Natural killer cell (primary cell): ENCODE measurements around the gene KCTD3. TPM values are rescaled to one million over a fixed set of nuclear protein-coding genes. Genes with fewer than 3 reads are reported as not detected.

Experiments used
- ATAC-seq, 3 donors: fragments of 150-1000 bp in 2 of 3; fragments of 200-7000 bp in 1 of 3; cut with Tn5 transposase; 1 replicate in 1 of 3; 2 replicates in 2 of 3; pipeline ENCODE4 v1.10.0; 2021; ENCODE audit warnings: mild to moderate bottlenecking in 2 of 3, moderate library complexity in 2 of 3
- DNase-seq, 2 donors: peaks; one replicate each; pipeline versions ENCODE4 v3.0.0 to v3.0.0-alpha.2; 2013 to 2021; ENCODE audit warnings: mixed read lengths in 1 of 2
- H3K27ac ChIP-seq: one replicate; pipeline ENCODE4 v1.5.1; 2013; ENCODE audit warnings: mild to moderate bottlenecking, low read length
- H3K27me3 ChIP-seq: one replicate; pipeline ENCODE4 v1.6.1; 2013; ENCODE audit warnings: low read length; ENCODE audit not compliant: control insufficient read depth, insufficient read depth
- H3K36me3 ChIP-seq: one replicate; pipeline ENCODE4 v1.6.1; 2013; ENCODE audit warnings: low read length; ENCODE audit not compliant: control insufficient read depth, insufficient read depth
- H3K4me1 ChIP-seq: one replicate; pipeline ENCODE4 v1.6.1; 2013; ENCODE audit warnings: low read length; ENCODE audit not compliant: control insufficient read depth, insufficient read depth
- H3K4me3 ChIP-seq: one replicate; pipeline ENCODE4 v1.5.1; 2013; ENCODE audit warnings: low read length
- H3K9me3 ChIP-seq: one replicate; pipeline ENCODE4 v1.6.1; 2013; ENCODE audit warnings: low read length; ENCODE audit not compliant: control insufficient read depth, insufficient read depth
- H3K27ac Mint-ChIP-seq, 2 donors: one replicate each; pipeline ENCODE4 v1.8.0; 2022; ENCODE audit warnings: mild to moderate bottlenecking in 2 of 2, mixed read lengths in 2 of 2, moderate library complexity in 1 of 2
- H3K27me3 Mint-ChIP-seq, 2 donors: one replicate each; pipeline ENCODE4 v1.8.0; 2022; ENCODE audit warnings: low read depth in 2 of 2, mixed read lengths in 2 of 2
- H3K36me3 Mint-ChIP-seq: one replicate; pipeline ENCODE4 v1.8.0; 2022; ENCODE audit warnings: mixed read lengths
- H3K4me1 Mint-ChIP-seq, 2 donors: one replicate each; pipeline ENCODE4 v1.8.0; 2022; ENCODE audit warnings: mixed read lengths in 2 of 2
- H3K4me3 Mint-ChIP-seq: one replicate; pipeline ENCODE4 v1.8.0; 2022; ENCODE audit warnings: mild to moderate bottlenecking, moderate library complexity, mixed read lengths
- H3K9me3 Mint-ChIP-seq, 2 donors: one replicate each; pipeline ENCODE4 v1.8.0; 2022; ENCODE audit warnings: mixed read lengths in 2 of 2
- WGBS: methylation state at CpG from one replicate; pipeline ENCODE4 v1.1.7; 2013; ENCODE audit warnings: missing lambda C conversion rate; ENCODE audit not compliant: insufficient coverage; 5-methylcytosine and 5-hydroxymethylcytosine counted together
- intact Hi-C: fragments of 100-400 bp; cut with micrococcal nuclease; formaldehyde crosslinking; loops from one replicate; pipeline ENCODE4 v1.14.2; 2022
- total RNA-seq, 4 donors: library from RNA; stranded (reverse); fragments of 120-200 nt in 1 of 4; gene quantifications; one replicate each; pipeline versions ENCODE4 v1.2.3 to v1.2.4, GENCODE V29; 2013 to 2022
- TF ChIP-seq, protein P1 (sequence below): fragments of 200-600 bp; IDR thresholded peaks from one replicate; pipeline ENCODE4 v1.8.0; 2022; ENCODE audit warnings: antibody characterized with exemption

Gene KCTD3
- total RNA-seq, 3 donors from 2014 or later (not counting 1 experiment from before 2014, with no cell fraction given) = 2.1 to 4.5 (median 3.1) TPM

DNA sequence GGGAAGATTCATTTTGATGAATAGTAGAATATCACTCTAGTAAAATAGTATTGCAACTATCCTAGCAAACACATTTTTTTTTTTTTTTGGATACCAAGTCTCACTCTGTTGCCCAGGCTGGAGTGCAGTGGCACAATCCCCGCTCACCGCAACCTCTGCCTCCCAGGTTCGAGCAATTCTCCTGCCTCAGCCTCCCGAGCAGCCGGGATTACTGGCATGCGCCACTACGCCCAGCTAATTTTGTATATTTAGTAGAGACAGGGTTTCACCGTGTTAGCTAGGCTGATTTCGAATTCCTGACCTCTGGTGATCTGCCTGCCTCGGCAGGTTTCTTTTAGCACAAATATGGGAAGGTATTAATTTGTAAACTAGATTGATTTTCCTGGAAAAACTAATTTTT, 33.8 kb downstream of the KCTD3 start:
- no peak overlapping the region for H3K27ac ChIP-seq
- TF ChIP-seq, protein P1, sequence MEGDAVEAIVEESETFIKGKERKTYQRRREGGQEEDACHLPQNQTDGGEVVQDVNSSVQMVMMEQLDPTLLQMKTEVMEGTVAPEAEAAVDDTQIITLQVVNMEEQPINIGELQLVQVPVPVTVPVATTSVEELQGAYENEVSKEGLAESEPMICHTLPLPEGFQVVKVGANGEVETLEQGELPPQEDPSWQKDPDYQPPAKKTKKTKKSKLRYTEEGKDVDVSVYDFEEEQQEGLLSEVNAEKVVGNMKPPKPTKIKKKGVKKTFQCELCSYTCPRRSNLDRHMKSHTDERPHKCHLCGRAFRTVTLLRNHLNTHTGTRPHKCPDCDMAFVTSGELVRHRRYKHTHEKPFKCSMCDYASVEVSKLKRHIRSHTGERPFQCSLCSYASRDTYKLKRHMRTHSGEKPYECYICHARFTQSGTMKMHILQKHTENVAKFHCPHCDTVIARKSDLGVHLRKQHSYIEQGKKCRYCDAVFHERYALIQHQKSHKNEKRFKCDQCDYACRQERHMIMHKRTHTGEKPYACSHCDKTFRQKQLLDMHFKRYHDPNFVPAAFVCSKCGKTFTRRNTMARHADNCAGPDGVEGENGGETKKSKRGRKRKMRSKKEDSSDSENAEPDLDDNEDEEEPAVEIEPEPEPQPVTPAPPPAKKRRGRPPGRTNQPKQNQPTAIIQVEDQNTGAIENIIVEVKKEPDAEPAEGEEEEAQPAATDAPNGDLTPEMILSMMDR = no peak
- no peaks in the 10 kb centered on the region for H3K27me3 ChIP-seq
- Mint-ChIP-seq H3K36me3 (peaks cover 3% of the 10 kb centered on the region), H3K4me1 (no peaks in the 10 kb centered on the region), H3K4me3 (no peak overlapping the region), H3K27ac (no peak overlapping the region), H3K9me3 (peaks cover 3 to 9% of the 10 kb centered on the region in 2 donors), H3K27me3 (no peaks in the 10 kb centered on the region)
- H3K4me1 ChIP-seq = no peaks in the 10 kb centered on the region
- H3K36me3 ChIP-seq = no peaks in the 10 kb centered on the region
- intact Hi-C loops = no loop called here
- H3K4me3 ChIP-seq = no peak overlapping the region
- no peaks in the 10 kb centered on the region for H3K9me3 ChIP-seq
- no peak for DNase-seq
- 90% methylated on average over 8 of the region's 10 CpGs for WGBS
- no peak for ATAC-seq

DNA sequence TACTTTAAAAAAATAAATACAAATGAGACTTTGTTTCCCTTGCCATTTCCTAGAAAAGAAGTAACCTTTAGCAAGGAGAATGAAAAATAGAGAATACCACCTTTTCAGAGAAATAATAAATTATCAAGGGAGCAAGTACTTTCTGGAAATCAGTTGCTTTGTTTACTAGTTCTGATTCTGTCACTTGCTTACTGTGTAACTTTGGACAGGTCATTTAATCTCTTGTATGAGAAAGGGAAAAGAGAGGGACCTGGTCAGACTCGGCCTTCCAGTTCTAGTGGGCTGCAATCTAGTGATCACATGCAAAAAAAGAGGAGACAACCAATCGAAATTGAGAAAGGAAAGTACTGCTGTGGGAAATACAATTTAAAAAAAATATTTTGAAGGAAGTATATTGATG, 34.2 kb downstream of the KCTD3 start:
- Histone ChIP-seq H3K4me1 (no peaks in the 10 kb centered on the region), H3K27ac (no peak overlapping the region), H3K4me3 (no peak overlapping the region), H3K27me3 (no peaks in the 10 kb centered on the region), H3K9me3 (no peaks in the 10 kb centered on the region), H3K36me3 (no peaks in the 10 kb centered on the region)
- no peaks in the 10 kb centered on the region for H3K36me3 Mint-ChIP-seq
- WGBS = 73% methylated on average over 2 of the region's 2 CpGs
- peaks cover 3 to 7% of the 10 kb centered on the region in 2 donors for H3K9me3 Mint-ChIP-seq
- ATAC-seq (no peak), DNase-seq (no peak)
- H3K4me3 Mint-ChIP-seq = no peak overlapping the region
- no peaks in the 10 kb centered on the region for H3K4me1 Mint-ChIP-seq
- no peaks in the 10 kb centered on the region for H3K27me3 Mint-ChIP-seq
- H3K27ac Mint-ChIP-seq = no peak overlapping the region
- TF ChIP-seq, protein P1 = no peak
- intact Hi-C loops = no loop called here

DNA sequence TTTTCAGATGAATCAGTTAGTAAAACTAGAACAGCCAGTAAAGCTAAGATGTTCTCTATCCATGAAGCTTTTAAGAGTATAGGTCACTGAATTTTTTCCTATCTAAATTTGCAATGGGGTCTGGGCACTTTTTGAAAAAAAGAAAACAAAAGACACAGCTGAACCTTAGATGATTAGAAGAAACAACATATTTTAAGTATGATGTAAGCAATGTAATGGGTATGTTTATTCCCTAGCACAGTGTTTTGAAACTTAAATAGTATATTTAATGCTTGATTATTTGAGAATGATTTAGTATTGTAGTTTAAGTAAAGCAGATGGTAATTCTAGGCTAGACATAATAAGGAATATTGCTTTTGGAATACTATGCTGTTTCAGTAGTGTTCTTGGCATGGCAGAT, 36.2 kb downstream of the KCTD3 start:
- H3K36me3 Mint-ChIP-seq = no peaks in the 10 kb centered on the region
- TF ChIP-seq, protein P1 = no peak
- no peak overlapping the region for H3K4me3 Mint-ChIP-seq
- Histone ChIP-seq H3K27me3 (no peaks in the 10 kb centered on the region), H3K27ac (no peak overlapping the region), H3K4me1 (no peaks in the 10 kb centered on the region), H3K36me3 (no peaks in the 10 kb centered on the region), H3K9me3 (no peaks in the 10 kb centered on the region), H3K4me3 (no peak overlapping the region)
- H3K27ac Mint-ChIP-seq = no peak overlapping the region
- no peaks in the 10 kb centered on the region for H3K4me1 Mint-ChIP-seq
- peaks cover 0 to 3% of the 10 kb centered on the region in 2 donors for H3K9me3 Mint-ChIP-seq
- no peaks in the 10 kb centered on the region for H3K27me3 Mint-ChIP-seq
- intact Hi-C loops = no loop called here
- ATAC-seq (no peak), DNase-seq (no peak)

DNA sequence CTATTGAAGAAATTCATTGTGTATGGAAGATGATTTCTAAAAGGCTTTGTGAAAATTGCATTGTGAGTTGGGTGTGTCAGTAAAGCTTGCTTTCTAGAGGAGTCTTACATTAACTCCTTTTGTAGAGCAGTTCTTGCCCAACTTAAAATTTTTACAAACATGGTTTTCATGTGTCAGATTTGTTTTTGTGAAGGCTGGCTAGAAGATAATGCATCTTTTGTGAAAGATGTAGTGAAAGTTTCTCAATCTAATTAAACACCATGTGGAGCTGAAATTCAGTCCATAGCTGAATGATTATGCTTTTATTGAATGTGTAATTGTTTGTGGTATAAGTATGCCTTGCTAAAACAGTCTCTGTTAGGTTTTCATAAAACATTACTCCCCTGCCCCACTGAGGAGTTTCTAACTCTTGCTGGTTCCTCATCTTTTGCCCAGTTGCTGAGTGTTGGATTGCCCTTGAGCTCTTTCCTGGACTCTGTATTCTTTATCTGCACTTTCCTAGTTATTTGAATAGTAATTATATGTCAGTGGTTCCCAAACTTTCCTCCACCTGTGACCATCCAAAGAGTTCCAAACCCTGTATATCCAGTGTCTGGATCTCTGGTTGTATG, 38.0 kb downstream of the KCTD3 start:
- TF ChIP-seq, protein P1 = no peak
- Mint-ChIP-seq H3K36me3 (no peaks in the 10 kb centered on the region), H3K9me3 (peaks cover 0 to 3% of the 10 kb centered on the region in 2 donors), H3K4me3 (no peak overlapping the region), H3K27ac (no peak overlapping the region), H3K27me3 (no peaks in the 10 kb centered on the region), H3K4me1 (no peaks in the 10 kb centered on the region)
- intact Hi-C loops = no loop called here
- no peak for ATAC-seq
- Histone ChIP-seq H3K4me3 (no peak overlapping the region), H3K9me3 (no peaks in the 10 kb centered on the region), H3K27ac (no peak overlapping the region), H3K4me1 (no peaks in the 10 kb centered on the region), H3K27me3 (no peaks in the 10 kb centered on the region), H3K36me3 (no peaks in the 10 kb centered on the region)
- no peak for DNase-seq
